ENCODE measurements around the gene KCNIP4.

Gene KCNIP4

GRCh38 chr4:21320034-21320433, 628.5 kb downstream of the KCNIP4 start:
- DNase-seq, result no peak

- no peak for DNase-seq
Measured at GRCh38 chr4:21307709-21308108, 640.9 kb downstream of the KCNIP4 start.

- DNase-seq, result no peak
Measured at GRCh38 chr4:21304540-21304887, 644.1 kb downstream of the KCNIP4 start.

- no peak for DNase-seq
Measured at GRCh38 chr4:21290562-21290961, 658.0 kb downstream of the KCNIP4 start.

GRCh38 chr4:21276046-21276445, 672.5 kb downstream of the KCNIP4 start:
- DNase-seq, result no peak

GRCh38 chr4:21271439-21272052, 677.0 kb downstream of the KCNIP4 start:
- DNase-seq, result no peak

- DNase-seq, result no peak
Measured at GRCh38 chr4:21248331-21248730, 700.2 kb downstream of the KCNIP4 start.

- no peak for DNase-seq
Measured at GRCh38 chr4:21242163-21242562, 706.4 kb downstream of the KCNIP4 start.

GRCh38 chr4:21226637-21227538, 721.7 kb downstream of the KCNIP4 start:
- DNase-seq, result no peak

GRCh38 chr4:21211846-21212245, 736.7 kb downstream of the KCNIP4 start:
- no peak for DNase-seq

- DNase-seq, result no peak
Measured at GRCh38 chr4:21209860-21210259, 738.7 kb downstream of the KCNIP4 start.

GRCh38 chr4:21205821-21206531, 742.6 kb downstream of the KCNIP4 start:
- DNase-seq, result no peak

- DNase-seq, result no peak
Measured at GRCh38 chr4:21203416-21203815, 745.2 kb downstream of the KCNIP4 start.

- no peak for DNase-seq
Measured at GRCh38 chr4:21202959-21203358, 745.6 kb downstream of the KCNIP4 start.

GRCh38 chr4:21198683-21199082, 749.9 kb downstream of the KCNIP4 start:
- DNase-seq, result no peak

- DNase-seq, result no peak
Measured at GRCh38 chr4:21195682-21196081, 752.9 kb downstream of the KCNIP4 start.

GRCh38 chr4:21192367-21192766, 756.2 kb downstream of the KCNIP4 start:
- no peak for DNase-seq

- DNase-seq, result no peak
Measured at GRCh38 chr4:21191317-21191716, 757.3 kb downstream of the KCNIP4 start.

- DNase-seq, result no peak
Measured at GRCh38 chr4:21184788-21185187, 763.8 kb downstream of the KCNIP4 start.

- DNase-seq, result no peak
Measured at GRCh38 chr4:21181716-21182115, 766.9 kb downstream of the KCNIP4 start.

- DNase-seq, result no peak
Measured at GRCh38 chr4:21177871-21178270, 770.7 kb downstream of the KCNIP4 start.

GRCh38 chr4:21177092-21177491, 771.5 kb downstream of the KCNIP4 start:
- no peak for DNase-seq

GRCh38 chr4:21167711-21168110, 780.9 kb downstream of the KCNIP4 start:
- no peak for DNase-seq

- DNase-seq, result no peak
Measured at GRCh38 chr4:21155367-21155766, 793.2 kb downstream of the KCNIP4 start.
